Gastroesophageal sphincter (tissue), 3 donors: ENCODE results near the gene PLCB4.

ENCODE experiments used
- EP300 ChIP-seq: sonication (generic); formaldehyde crosslinking; IDR thresholded peaks from one replicate; pipeline ENCODE4 v1.6.1; 2017; ENCODE audit warnings: antibody characterized with exemption, mild to moderate bottlenecking
- POLR2A ChIP-seq, 2 donors: fragments of 450-650 bp; IDR thresholded peaks; one replicate each; pipeline ENCODE4 v1.6.1; 2017; ENCODE audit warnings: antibody characterized with exemption in 2 of 2, mild to moderate bottlenecking in 2 of 2, moderate library complexity in 1 of 2
- POLR2AphosphoS5 ChIP-seq: sonication (generic); formaldehyde crosslinking; IDR thresholded peaks from one replicate; pipeline ENCODE4 v1.6.1; 2017; ENCODE audit warnings: antibody characterized with exemption
- TF ChIP-seq, protein P1 (sequence below), 4 experiments: fragments of 200-600 bp in 2 of 4; fragments of 450-650 bp in 2 of 4; sonication (generic) in 1 of 4; IDR thresholded peaks; one replicate each; pipeline ENCODE4 v1.5.1; 2017 to 2019; ENCODE audit warnings: antibody characterized with exemption in 4 of 4, mild to moderate bottlenecking in 2 of 4, moderate library complexity in 2 of 4

DNA sequence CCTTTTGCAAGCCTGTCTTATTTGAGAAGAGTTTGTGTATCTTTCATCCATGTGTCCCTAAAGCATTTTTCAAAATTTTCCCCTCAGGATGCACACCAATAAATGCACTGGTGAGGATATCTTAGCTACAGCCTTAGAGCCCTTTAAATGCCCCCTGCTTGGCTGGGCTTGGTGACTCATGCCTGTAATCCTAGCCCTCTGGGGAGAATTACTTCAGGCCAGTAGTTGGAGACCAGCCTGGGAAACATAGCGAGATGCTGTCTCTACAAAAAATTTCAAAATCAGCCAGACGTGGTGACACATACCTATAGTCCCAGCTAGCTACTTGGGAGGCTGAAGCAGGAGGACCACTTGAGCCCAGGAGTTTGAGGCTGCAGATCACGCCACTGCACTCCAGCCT is 33.8 kb upstream of the PLCB4 start:
- TF ChIP-seq, protein P1, sequence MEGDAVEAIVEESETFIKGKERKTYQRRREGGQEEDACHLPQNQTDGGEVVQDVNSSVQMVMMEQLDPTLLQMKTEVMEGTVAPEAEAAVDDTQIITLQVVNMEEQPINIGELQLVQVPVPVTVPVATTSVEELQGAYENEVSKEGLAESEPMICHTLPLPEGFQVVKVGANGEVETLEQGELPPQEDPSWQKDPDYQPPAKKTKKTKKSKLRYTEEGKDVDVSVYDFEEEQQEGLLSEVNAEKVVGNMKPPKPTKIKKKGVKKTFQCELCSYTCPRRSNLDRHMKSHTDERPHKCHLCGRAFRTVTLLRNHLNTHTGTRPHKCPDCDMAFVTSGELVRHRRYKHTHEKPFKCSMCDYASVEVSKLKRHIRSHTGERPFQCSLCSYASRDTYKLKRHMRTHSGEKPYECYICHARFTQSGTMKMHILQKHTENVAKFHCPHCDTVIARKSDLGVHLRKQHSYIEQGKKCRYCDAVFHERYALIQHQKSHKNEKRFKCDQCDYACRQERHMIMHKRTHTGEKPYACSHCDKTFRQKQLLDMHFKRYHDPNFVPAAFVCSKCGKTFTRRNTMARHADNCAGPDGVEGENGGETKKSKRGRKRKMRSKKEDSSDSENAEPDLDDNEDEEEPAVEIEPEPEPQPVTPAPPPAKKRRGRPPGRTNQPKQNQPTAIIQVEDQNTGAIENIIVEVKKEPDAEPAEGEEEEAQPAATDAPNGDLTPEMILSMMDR (IDR thresholded peaks at IDR 0.05), result no peak
- TF ChIP-seq EP300, result no peak
- TF ChIP-seq POLR2AphosphoS5, result no peak
- TF ChIP-seq POLR2A (IDR thresholded peaks at IDR 0.05), result no peak
